OCI-LY1 (cell line): Measurements from ENCODE around the gene CDCA7L.

Source experiments
- H2AFZ ChIP-seq: fragments of 200-600 bp; sonication (generic), shearing (Covaris generic); 2 replicates; pipeline ENCODE4 v1.6.0; 2014; ENCODE audit warnings: antibody characterized with exemption, mild to moderate bottlenecking, low read length
- H3F3A ChIP-seq: fragments of 200-600 bp; sonication (generic), shearing (Covaris generic); 2 replicates; pipeline ENCODE4 v1.6.0; 2014; ENCODE audit warnings: mild to moderate bottlenecking, antibody characterized with exemption, low read length, moderate library complexity; ENCODE audit not compliant: insufficient read depth
- H3K27ac ChIP-seq: fragments of 200-600 bp; sonication (generic); 2 replicates; pipeline ENCODE4 v1.5.1; 2014; ENCODE audit warnings: low read length, mixed run types, mild to moderate bottlenecking, low read depth; ENCODE audit not compliant: poor library complexity, severe bottlenecking
- H3K27me3 ChIP-seq: fragments of 200-600 bp; sonication (generic); 2 replicates; pipeline ENCODE4 v1.6.0; 2014; ENCODE audit warnings: antibody characterized with exemption, mild to moderate bottlenecking, low read length, moderate library complexity; ENCODE audit not compliant: insufficient read depth
- H3K36me3 ChIP-seq: fragments of 200-600 bp; sonication (generic); 2 replicates; pipeline ENCODE4 v1.6.1; 2014; ENCODE audit warnings: mild to moderate bottlenecking, antibody characterized with exemption, low read length, moderate library complexity, mixed read lengths; ENCODE audit not compliant: insufficient read depth
- H3K4me1 ChIP-seq: fragments of 200-600 bp; sonication (generic); 2 replicates; pipeline ENCODE4 v1.5.1; 2014; ENCODE audit warnings: mild to moderate bottlenecking, low read length, moderate library complexity; ENCODE audit not compliant: insufficient read depth, severe bottlenecking
- H3K4me2 ChIP-seq: fragments of 200-600 bp; sonication (generic), shearing (Covaris generic); 2 replicates; pipeline ENCODE4 v1.6.1; 2014; ENCODE audit warnings: low read length
- H3K4me3 ChIP-seq: fragments of 200-600 bp; sonication (generic); 2 replicates; pipeline ENCODE4 v1.5.1; 2014; ENCODE audit warnings: low read length, low read depth, mild to moderate bottlenecking, mixed read lengths; ENCODE audit not compliant: poor library complexity, severe bottlenecking
- H3K79me2 ChIP-seq: fragments of 200-600 bp; shearing (Covaris generic); 2 replicates; pipeline ENCODE4 v1.6.1; 2016; ENCODE audit warnings: mixed run types, low read length, mixed read lengths; ENCODE audit not compliant: insufficient read depth
- H3K9ac ChIP-seq: fragments of 200-600 bp; sonication (generic), shearing (Covaris generic); 2 replicates; pipeline ENCODE4 v1.6.1; 2014; ENCODE audit warnings: mild to moderate bottlenecking, low read length, mixed read lengths
- H3K9me2 ChIP-seq: fragments of 200-600 bp; sonication (generic), shearing (Covaris generic); 2 replicates; pipeline ENCODE4 v1.6.1; 2014; ENCODE audit warnings: low read depth, mild to moderate bottlenecking, low read length, mixed read lengths
- H3K9me3 ChIP-seq: fragments of 200-600 bp; shearing (Covaris generic); 2 replicates; pipeline ENCODE4 v1.6.1; 2014; ENCODE audit warnings: low read length, mixed read lengths
- H4K20me1 ChIP-seq: fragments of 200-600 bp; sonication (generic), shearing (Covaris generic); 2 replicates; pipeline ENCODE4 v1.6.0; 2016; ENCODE audit warnings: mild to moderate bottlenecking, low read length; ENCODE audit not compliant: insufficient read depth
- EZH2 ChIP-seq: fragments of 200-600 bp; sonication (generic), shearing (Covaris generic); IDR thresholded peaks from 2 replicates; pipeline ENCODE4 v1.8.0; 2017; ENCODE audit warnings: borderline replicate concordance, mixed run types, mild to moderate bottlenecking, antibody characterized with exemption, low read length, moderate library complexity, mixed read lengths
- TF ChIP-seq, protein P1 (sequence below): fragments of 200-600 bp; sonication (generic), shearing (Covaris generic); IDR thresholded peaks from 2 replicates; pipeline ENCODE4 v1.5.1; 2017; ENCODE audit warnings: mild to moderate bottlenecking, antibody characterized with exemption, low read length, moderate library complexity, mixed read lengths

Gene CDCA7L

DNA sequence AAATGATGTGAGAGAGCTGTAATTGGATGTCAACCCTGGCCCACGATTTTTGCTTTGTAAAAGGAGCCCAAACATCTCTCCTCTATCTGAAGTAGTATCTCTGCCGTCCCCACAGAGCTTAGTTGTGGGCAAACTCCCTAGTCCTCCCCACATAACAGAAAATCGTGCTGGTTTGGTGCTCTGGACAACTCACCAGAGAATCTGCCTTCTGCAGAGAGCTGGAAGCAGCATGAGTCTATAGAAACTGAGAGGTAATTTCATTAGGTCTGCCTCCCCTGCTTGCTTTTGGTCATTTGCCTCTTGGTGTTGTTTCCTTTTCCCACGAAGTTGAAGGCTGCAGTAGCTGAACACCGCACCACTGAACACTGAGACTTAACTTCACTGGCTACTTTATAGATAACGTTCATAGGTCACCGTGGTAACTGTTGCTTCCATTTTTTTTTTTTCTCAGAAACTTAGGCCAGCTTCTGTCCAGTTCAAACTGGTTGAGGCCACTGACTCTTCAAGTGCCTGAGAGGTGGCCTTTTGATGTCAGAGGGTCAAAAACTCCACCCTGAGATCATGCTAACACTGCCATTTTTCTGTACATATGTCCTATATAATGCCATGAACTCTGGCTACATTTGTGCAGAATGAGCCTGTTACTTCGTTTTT lies 3.3 kb upstream of the CDCA7L start:
- Histone ChIP-seq H2AFZ (no peak overlapping the region), H3K79me2 (no peaks in the 10 kb centered on the region), H3K9me2 (no peaks in the 10 kb centered on the region), H4K20me1 (no peaks in the 10 kb centered on the region), H3K27me3 (no peaks in the 10 kb centered on the region), H3K27ac (no peak overlapping the region), H3K9ac (no peak overlapping the region), H3K36me3 (no peaks in the 10 kb centered on the region), H3K9me3 (no peaks in the 10 kb centered on the region), H3F3A (no peaks in the 10 kb centered on the region), H3K4me3 (no peak overlapping the region), H3K4me1 (peaks cover 18% of the 10 kb centered on the region), H3K4me2 (no peak overlapping the region)
- TF ChIP-seq, protein P1, sequence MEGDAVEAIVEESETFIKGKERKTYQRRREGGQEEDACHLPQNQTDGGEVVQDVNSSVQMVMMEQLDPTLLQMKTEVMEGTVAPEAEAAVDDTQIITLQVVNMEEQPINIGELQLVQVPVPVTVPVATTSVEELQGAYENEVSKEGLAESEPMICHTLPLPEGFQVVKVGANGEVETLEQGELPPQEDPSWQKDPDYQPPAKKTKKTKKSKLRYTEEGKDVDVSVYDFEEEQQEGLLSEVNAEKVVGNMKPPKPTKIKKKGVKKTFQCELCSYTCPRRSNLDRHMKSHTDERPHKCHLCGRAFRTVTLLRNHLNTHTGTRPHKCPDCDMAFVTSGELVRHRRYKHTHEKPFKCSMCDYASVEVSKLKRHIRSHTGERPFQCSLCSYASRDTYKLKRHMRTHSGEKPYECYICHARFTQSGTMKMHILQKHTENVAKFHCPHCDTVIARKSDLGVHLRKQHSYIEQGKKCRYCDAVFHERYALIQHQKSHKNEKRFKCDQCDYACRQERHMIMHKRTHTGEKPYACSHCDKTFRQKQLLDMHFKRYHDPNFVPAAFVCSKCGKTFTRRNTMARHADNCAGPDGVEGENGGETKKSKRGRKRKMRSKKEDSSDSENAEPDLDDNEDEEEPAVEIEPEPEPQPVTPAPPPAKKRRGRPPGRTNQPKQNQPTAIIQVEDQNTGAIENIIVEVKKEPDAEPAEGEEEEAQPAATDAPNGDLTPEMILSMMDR: no peak
- no peak for TF ChIP-seq EZH2

DNA sequence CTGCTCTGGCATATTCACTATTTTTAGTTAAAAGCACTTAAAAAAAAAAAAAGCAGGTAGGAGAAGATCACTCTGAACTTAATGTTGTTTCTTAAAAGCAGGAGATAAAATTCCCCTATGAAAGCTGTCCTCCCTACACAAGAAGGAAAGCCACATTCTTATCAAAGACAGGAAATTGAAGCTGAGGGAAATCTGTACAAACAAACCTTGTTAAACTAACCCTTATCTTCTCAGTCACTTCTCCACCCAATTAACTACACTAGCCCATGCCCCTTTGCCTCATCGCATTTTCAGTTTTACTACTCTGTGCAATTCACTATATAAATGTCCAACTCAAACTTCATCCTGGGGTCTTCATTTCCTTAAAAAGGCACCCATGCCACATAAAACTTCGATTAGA lies 2.7 kb upstream of the CDCA7L start:
- 0 out of 2 replicates have a peak, but pooled peaks cover 3% of the 10 kb centered on the region for H3K36me3 ChIP-seq
- H3F3A ChIP-seq: no peaks in the 10 kb centered on the region
- no peaks in the 10 kb centered on the region for H4K20me1 ChIP-seq
- TF ChIP-seq, protein P1: no peak
- no peak for TF ChIP-seq EZH2
- H3K9me2 ChIP-seq: no peaks in the 10 kb centered on the region
- no peak overlapping the region for H3K27ac ChIP-seq
- H3K9ac ChIP-seq: no peak overlapping the region
- H3K79me2 ChIP-seq: no peaks in the 10 kb centered on the region
- no peak overlapping the region for H2AFZ ChIP-seq
- H3K4me1 ChIP-seq: peaks cover 24% of the 10 kb centered on the region
- H3K27me3 ChIP-seq: no peaks in the 10 kb centered on the region
- H3K9me3 ChIP-seq: no peaks in the 10 kb centered on the region
- H3K4me3 ChIP-seq: no peak overlapping the region
- H3K4me2 ChIP-seq: no peak overlapping the region

DNA sequence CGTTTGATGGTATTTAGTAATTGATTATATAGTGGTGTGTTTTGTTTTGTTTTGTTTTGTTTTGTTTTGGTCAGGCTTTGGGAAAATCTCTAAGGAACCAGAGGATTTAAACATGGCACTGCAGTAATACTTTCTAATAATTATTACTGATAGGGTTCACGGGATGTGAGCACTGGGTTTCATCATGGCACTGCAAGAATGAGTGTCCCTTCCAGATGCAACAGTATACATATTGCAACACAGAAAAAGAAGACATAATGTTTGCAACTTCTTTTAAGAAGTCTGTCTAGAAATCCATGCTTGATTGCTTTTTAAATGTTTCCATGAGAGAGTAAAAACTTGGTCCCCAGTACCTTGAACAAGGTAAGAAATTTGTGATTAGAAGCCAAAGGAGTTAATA lies 2.2 kb upstream of the CDCA7L start:
- Histone ChIP-seq H3K4me2 (no peak overlapping the region), H3K79me2 (no peaks in the 10 kb centered on the region), H3K9me3 (no peaks in the 10 kb centered on the region), H4K20me1 (no peaks in the 10 kb centered on the region), H3K27ac (no peak overlapping the region), H2AFZ (no peak overlapping the region), H3K27me3 (no peaks in the 10 kb centered on the region), H3K36me3 (0 out of 2 replicates have a peak, but pooled peaks cover 3% of the 10 kb centered on the region), H3K4me1 (peaks cover 28% of the 10 kb centered on the region), H3F3A (no peaks in the 10 kb centered on the region), H3K9ac (no peak overlapping the region), H3K4me3 (no peak overlapping the region), H3K9me2 (no peaks in the 10 kb centered on the region)
- TF ChIP-seq, protein P1: no peak
- no peak for TF ChIP-seq EZH2
